SK-N-SH treated with all-trans-retinoic acid at 6 μM for 48 hours (cell line): ENCODE results near the gene OTOG.

Experiments used
- ARNTL ChIP-seq: fragments of 450-650 bp; formaldehyde crosslinking; IDR thresholded peaks from 2 replicates; pipeline ENCODE4 v1.5.0; 2020; ENCODE audit warnings: low read depth, mild to moderate bottlenecking, moderate library complexity, borderline replicate concordance
- ISL1 ChIP-seq: fragments of 250-450 bp; sonication (Bioruptor Pico); IDR thresholded peaks from 2 replicates; pipeline ENCODE4 v2.1.2; 2022; ENCODE audit warnings: mild to moderate bottlenecking, moderate library complexity
- PPARA ChIP-seq: fragments of 250-450 bp; sonication (Bioruptor Pico); IDR thresholded peaks from 2 replicates; pipeline ENCODE4 v1.5.0; 2020; ENCODE audit warnings: mild to moderate bottlenecking, borderline replicate concordance
- RARB ChIP-seq: fragments of 250-450 bp; sonication (Bioruptor Pico); IDR thresholded peaks from 2 replicates; pipeline ENCODE4 v1.8.0; 2021; ENCODE audit warnings: mild to moderate bottlenecking, moderate library complexity
- TCF4 ChIP-seq: fragments of 250-450 bp; sonication (Bioruptor Pico); IDR thresholded peaks from 2 replicates; pipeline ENCODE4 v1.8.0; 2021; ENCODE audit warnings: mild to moderate bottlenecking, moderate library complexity, borderline replicate concordance
- ZC3H10 ChIP-seq: fragments of 250-450 bp; sonication (Bioruptor Pico); IDR thresholded peaks from 2 replicates; pipeline ENCODE4 v1.5.1; 2021; ENCODE audit warnings: mild to moderate bottlenecking, moderate library complexity
- ZFP30 ChIP-seq: fragments of 450-650 bp; formaldehyde crosslinking; IDR thresholded peaks from 2 replicates; pipeline ENCODE4 v1.5.0; 2022; ENCODE audit warnings: mild to moderate bottlenecking, moderate library complexity
- ZNF8 ChIP-seq: fragments of 450-650 bp; formaldehyde crosslinking; IDR thresholded peaks from 2 replicates; pipeline ENCODE4 v1.5.0; 2020; ENCODE audit warnings: mild to moderate bottlenecking, moderate library complexity
- TF ChIP-seq, protein P1 (sequence below): fragments of 250-450 bp; sonication (Bioruptor Pico); IDR thresholded peaks from 2 replicates; pipeline ENCODE4 v1.8.0; 2020; ENCODE audit warnings: mild to moderate bottlenecking, moderate library complexity, borderline replicate concordance
- TF ChIP-seq, protein P2 (sequence below): fragments of 250-450 bp; sonication (Bioruptor Pico); IDR thresholded peaks from 2 replicates; pipeline ENCODE4 v1.5.0; 2020; ENCODE audit warnings: mild to moderate bottlenecking, moderate library complexity
- TF ChIP-seq, protein P3 (sequence below): fragments of 250-450 bp; sonication (Bioruptor Pico); IDR thresholded peaks from 2 replicates; pipeline ENCODE4 v1.5.1; 2021; ENCODE audit warnings: mild to moderate bottlenecking, moderate library complexity
- TF ChIP-seq, protein P4 (sequence below): fragments of 250-450 bp; sonication (Bioruptor Pico); IDR thresholded peaks from 2 replicates; pipeline ENCODE4 v1.8.0; 2021; ENCODE audit warnings: low read depth, mild to moderate bottlenecking, moderate library complexity, borderline replicate concordance
- TF ChIP-seq, protein P5 (sequence below): fragments of 250-450 bp; sonication (Bioruptor Pico); IDR thresholded peaks from 2 replicates; pipeline ENCODE4 v1.5.1; 2020; ENCODE audit warnings: low read depth, mild to moderate bottlenecking, moderate library complexity

DNA sequence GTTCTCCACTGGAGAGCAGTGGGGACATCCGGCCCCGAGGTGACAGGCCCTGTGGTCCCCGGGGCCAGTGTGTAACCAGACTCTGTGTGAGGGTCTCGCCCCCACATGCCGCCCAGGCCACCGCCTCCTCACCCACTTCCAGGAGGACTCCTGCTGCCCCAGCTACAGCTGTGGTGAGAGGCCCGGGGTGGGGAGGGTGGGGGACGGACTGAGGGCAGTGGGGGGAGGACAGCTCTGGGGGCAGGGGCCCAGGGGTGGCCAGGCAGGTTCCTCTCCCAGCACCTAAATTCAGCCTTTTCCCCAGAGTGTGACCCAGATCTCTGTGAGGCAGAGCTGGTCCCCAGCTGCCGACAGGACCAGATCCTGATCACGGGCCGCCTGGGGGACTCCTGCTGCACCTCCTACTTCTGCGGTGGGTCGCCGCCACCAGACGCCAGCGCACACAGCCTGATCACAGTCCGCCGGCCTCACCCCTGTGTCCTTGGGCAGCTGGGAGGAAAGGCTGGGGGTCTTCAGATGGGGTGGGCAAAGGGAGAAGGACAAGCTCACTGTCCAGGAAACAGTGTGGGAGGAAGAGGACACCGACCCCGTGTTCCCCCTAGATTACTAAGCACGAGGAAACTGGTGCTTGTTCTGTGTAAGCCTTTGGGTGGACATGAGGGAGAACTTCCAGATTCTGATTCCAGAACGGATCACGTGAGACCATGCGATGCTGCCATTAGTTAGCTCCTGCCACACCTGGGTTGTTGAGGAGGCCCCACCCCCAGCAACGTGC, 87.9 kb downstream of the OTOG start:
- no peak for TF ChIP-seq ARNTL (CRISPR knock-in tag)
- TF ChIP-seq, protein P1, sequence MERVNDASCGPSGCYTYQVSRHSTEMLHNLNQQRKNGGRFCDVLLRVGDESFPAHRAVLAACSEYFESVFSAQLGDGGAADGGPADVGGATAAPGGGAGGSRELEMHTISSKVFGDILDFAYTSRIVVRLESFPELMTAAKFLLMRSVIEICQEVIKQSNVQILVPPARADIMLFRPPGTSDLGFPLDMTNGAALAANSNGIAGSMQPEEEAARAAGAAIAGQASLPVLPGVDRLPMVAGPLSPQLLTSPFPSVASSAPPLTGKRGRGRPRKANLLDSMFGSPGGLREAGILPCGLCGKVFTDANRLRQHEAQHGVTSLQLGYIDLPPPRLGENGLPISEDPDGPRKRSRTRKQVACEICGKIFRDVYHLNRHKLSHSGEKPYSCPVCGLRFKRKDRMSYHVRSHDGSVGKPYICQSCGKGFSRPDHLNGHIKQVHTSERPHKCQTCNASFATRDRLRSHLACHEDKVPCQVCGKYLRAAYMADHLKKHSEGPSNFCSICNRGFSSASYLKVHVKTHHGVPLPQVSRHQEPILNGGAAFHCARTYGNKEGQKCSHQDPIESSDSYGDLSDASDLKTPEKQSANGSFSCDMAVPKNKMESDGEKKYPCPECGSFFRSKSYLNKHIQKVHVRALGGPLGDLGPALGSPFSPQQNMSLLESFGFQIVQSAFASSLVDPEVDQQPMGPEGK (CRISPR knock-in tag): no peak
- TF ChIP-seq ISL1 (CRISPR knock-in tag): no peak
- no peak for TF ChIP-seq TCF4 (CRISPR knock-in tag)
- no peak for TF ChIP-seq ZC3H10
- no peak for TF ChIP-seq RARB (CRISPR knock-in tag)
- no peak for TF ChIP-seq ZFP30
- no peak for TF ChIP-seq ZNF8
- TF ChIP-seq PPARA (CRISPR knock-in tag): no peak
- TF ChIP-seq, protein P2, sequence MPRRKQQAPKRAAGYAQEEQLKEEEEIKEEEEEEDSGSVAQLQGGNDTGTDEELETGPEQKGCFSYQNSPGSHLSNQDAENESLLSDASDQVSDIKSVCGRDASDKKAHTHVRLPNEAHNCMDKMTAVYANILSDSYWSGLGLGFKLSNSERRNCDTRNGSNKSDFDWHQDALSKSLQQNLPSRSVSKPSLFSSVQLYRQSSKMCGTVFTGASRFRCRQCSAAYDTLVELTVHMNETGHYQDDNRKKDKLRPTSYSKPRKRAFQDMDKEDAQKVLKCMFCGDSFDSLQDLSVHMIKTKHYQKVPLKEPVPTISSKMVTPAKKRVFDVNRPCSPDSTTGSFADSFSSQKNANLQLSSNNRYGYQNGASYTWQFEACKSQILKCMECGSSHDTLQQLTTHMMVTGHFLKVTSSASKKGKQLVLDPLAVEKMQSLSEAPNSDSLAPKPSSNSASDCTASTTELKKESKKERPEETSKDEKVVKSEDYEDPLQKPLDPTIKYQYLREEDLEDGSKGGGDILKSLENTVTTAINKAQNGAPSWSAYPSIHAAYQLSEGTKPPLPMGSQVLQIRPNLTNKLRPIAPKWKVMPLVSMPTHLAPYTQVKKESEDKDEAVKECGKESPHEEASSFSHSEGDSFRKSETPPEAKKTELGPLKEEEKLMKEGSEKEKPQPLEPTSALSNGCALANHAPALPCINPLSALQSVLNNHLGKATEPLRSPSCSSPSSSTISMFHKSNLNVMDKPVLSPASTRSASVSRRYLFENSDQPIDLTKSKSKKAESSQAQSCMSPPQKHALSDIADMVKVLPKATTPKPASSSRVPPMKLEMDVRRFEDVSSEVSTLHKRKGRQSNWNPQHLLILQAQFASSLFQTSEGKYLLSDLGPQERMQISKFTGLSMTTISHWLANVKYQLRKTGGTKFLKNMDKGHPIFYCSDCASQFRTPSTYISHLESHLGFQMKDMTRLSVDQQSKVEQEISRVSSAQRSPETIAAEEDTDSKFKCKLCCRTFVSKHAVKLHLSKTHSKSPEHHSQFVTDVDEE (CRISPR knock-in tag): no peak
- TF ChIP-seq, protein P3, sequence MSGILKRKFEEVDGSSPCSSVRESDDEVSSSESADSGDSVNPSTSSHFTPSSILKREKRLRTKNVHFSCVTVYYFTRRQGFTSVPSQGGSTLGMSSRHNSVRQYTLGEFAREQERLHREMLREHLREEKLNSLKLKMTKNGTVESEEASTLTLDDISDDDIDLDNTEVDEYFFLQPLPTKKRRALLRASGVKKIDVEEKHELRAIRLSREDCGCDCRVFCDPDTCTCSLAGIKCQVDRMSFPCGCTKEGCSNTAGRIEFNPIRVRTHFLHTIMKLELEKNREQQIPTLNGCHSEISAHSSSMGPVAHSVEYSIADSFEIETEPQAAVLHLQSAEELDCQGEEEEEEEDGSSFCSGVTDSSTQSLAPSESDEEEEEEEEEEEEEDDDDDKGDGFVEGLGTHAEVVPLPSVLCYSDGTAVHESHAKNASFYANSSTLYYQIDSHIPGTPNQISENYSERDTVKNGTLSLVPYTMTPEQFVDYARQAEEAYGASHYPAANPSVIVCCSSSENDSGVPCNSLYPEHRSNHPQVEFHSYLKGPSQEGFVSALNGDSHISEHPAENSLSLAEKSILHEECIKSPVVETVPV: no peak
- TF ChIP-seq, protein P4, sequence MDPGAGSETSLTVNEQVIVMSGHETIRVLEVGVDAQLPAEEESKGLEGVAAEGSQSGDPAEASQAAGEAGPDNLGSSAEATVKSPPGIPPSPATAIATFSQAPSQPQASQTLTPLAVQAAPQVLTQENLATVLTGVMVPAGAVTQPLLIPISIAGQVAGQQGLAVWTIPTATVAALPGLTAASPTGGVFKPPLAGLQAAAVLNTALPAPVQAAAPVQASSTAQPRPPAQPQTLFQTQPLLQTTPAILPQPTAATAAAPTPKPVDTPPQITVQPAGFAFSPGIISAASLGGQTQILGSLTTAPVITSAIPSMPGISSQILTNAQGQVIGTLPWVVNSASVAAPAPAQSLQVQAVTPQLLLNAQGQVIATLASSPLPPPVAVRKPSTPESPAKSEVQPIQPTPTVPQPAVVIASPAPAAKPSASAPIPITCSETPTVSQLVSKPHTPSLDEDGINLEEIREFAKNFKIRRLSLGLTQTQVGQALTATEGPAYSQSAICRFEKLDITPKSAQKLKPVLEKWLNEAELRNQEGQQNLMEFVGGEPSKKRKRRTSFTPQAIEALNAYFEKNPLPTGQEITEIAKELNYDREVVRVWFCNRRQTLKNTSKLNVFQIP: no peak
- TF ChIP-seq, protein P5, sequence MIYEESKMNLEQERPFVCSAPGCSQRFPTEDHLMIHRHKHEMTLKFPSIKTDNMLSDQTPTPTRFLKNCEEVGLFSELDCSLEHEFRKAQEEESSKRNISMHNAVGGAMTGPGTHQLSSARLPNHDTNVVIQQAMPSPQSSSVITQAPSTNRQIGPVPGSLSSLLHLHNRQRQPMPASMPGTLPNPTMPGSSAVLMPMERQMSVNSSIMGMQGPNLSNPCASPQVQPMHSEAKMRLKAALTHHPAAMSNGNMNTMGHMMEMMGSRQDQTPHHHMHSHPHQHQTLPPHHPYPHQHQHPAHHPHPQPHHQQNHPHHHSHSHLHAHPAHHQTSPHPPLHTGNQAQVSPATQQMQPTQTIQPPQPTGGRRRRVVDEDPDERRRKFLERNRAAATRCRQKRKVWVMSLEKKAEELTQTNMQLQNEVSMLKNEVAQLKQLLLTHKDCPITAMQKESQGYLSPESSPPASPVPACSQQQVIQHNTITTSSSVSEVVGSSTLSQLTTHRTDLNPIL: no peak
